Fibroblast of mammary gland (primary cell): ENCODE results near the gene KRT73.

Source experiments
- DNase-seq: peaks from one replicate; pipeline ENCODE4 v3.0.0-alpha.2; 2010; ENCODE audit warnings: low read depth
- H3K4me3 ChIP-seq: 2 replicates; pipeline ENCODE4 v1.5.1; 2011; ENCODE audit warnings: low read depth, mild to moderate bottlenecking, low read length, moderate library complexity; ENCODE audit not compliant: control insufficient read depth
- CTCF ChIP-seq: conservative IDR thresholded peaks from 2 replicates; pipeline ENCODE4 v1.5.1; 2011; ENCODE audit warnings: low read depth, low read length, inconsistent platforms; ENCODE audit not compliant: control insufficient read depth, insufficient read depth

KRT73 gene

GRCh38 chr12:52633383-52633782 is 15.0 kb upstream of the KRT73 start:
- no peak for TF ChIP-seq CTCF
- H3K4me3 ChIP-seq: no peak overlapping the region
- no peak for DNase-seq

GRCh38 chr12:52632656-52633055 is 14.3 kb upstream of the KRT73 start:
- TF ChIP-seq CTCF: no peak
- no peak overlapping the region for H3K4me3 ChIP-seq
- no peak for DNase-seq

DNA sequence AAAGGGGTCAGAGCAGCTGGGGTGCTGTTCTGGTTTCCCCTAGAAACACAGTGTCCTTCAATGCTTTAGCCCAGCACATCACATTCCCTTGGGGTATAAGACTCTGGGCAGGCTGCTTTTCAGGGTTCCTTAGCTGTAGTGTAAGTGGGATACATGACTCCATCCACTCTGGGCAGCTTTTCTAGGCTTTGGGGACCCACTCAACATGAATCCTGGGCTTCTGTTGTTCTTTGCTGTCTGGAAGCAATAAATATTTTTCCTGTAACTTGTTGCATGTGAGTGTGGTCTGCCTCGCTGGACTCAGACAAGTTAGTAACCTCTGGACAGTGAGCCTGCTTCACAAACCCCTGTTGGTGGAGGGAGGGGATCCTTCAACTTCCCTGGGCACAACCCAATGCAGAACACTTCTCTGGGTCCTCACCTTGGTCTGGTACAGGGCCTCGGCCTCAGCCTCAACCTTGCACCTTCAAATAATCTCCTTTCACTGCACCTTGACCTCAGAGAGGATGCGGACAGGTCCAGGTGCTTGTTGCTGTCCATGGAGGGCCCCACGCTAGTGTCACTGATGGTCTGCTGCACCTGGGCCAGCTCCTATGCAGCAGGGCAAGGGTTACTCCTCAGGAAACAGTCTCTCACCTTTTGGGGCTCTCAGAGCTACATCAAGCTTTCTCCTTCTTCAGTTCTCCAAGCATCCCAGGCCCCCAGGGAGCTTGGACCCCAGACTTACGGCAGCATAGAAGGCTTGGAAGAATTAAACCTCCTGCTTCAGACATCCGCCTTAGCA is 13.5 kb upstream of the KRT73 start:
- no peak overlapping the region for H3K4me3 ChIP-seq
- no peak for DNase-seq
- TF ChIP-seq CTCF: no peak

DNA sequence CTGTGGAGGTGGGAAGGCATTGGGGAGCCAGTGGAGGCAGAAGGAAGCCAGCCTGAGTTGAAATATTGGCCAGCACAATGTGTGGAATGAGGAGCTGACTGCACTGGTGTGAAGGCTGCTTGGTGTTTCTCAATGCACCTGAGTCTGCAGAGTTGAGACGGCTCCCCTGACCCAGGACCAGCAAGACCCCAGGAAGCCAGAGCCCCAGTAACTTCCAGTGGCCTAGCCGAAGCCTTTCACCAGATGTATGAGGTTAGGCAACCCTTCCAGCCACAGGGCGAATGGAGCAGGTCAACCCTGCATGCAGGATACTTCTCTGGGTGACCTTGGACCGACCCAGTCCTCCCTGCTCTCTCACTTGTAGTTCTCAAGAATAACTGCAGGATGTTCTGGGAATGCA is 12.9 kb upstream of the KRT73 start:
- no peak for TF ChIP-seq CTCF
- no peak overlapping the region for H3K4me3 ChIP-seq
- DNase-seq: no peak

- no peak overlapping the region for H3K4me3 ChIP-seq
- TF ChIP-seq CTCF: no peak
- DNase-seq: no peak
Observed at GRCh38 chr12:52630599-52631200, 12.3 kb upstream of the KRT73 start.

DNA sequence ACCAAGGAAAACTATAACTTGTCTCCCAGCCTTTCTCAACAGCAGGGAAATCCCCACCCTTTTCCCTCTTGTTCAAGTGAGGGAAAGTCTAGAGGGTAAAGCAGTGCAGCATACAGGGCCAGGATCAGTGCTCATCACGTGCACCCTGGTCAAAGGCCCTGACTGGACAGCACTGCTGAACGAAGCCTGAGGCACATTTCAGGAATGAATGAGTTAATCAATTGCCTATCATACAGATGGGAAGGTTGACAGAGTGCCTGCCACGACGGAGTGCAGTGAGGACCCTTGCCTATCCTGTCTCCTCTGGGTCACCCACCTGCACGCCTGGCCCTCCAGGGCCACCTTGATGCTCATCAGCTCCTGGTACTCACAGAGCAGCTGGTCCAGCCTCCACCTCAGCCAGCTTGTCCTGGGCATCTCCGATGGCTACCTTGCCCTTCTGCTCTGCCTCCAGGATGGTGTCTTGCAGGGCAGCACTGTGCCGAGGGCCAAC is 11.7 kb upstream of the KRT73 start:
- no peak for TF ChIP-seq CTCF
- DNase-seq: no peak
- H3K4me3 ChIP-seq: no peak overlapping the region
